SU-DHL-6 (cell line): ENCODE results near the gene LRRC4C.

ENCODE experiments used
- CTCF ChIP-seq: fragments of 200-600 bp; sonication (generic); IDR thresholded peaks from one replicate; pipeline ENCODE4 v1.5.1; 2017; ENCODE audit warnings: antibody characterized with exemption, mild to moderate bottlenecking, low read length, moderate library complexity; ENCODE audit not compliant: insufficient read depth, poor library complexity, severe bottlenecking
- EZH2phosphoT487 ChIP-seq: fragments of 200-600 bp; sonication (generic), shearing (Covaris generic); conservative IDR thresholded peaks from 2 replicates; pipeline ENCODE4 v1.6.1; 2018; ENCODE audit warnings: mild to moderate bottlenecking, antibody characterized with exemption, low read length, moderate library complexity, mixed read lengths

GRCh38 chr11:40302669-40303068 is 1156.8 kb downstream of the LRRC4C start:
- TF ChIP-seq CTCF, result no peak
- no peak for TF ChIP-seq EZH2phosphoT487
